ENCODE data around the gene CACNA1F.

CACNA1F gene

GRCh38 chrX:49161632-49162031, 71.5 kb downstream of the CACNA1F start:
- H3F3A ChIP-seq (ENCODE audit: low read depth), result peaks cover 2% of the 10 kb centered on the region; the same call in 1 of the 2 replicates
- no peak overlapping the region for H3K4me3 ChIP-seq (ENCODE audit: low read length, poor library complexity, severe bottlenecking)
- H3K4me2 ChIP-seq (ENCODE audit: low read depth, low read length, poor library complexity, severe bottlenecking), result no peak overlapping the region
- H3K4me1 ChIP-seq (ENCODE audit: insufficient read depth, low read length, poor library complexity, severe bottlenecking), result peaks cover 17% of the 10 kb centered on the region
- H2AFZ ChIP-seq (ENCODE audit: low read length), result no peak overlapping the region
- TF ChIP-seq CTCF (conservative IDR thresholded peaks at IDR 0.05; ENCODE audit: low read length), result no peak
- TF ChIP-seq EZH2phosphoT487 (IDR thresholded peaks at IDR 0.05; ENCODE audit: borderline replicate concordance), result no peak
- no peak overlapping the region for H3K9ac ChIP-seq (ENCODE audit: low read depth, low read length, poor library complexity, severe bottlenecking)
- no peaks in the 10 kb centered on the region for H3K9me2 ChIP-seq (replicated peaks; ENCODE audit: low read depth, low read length)
- H3K79me2 ChIP-seq (ENCODE audit: insufficient read depth, low read length), result no peaks in the 10 kb centered on the region
- no peaks in the 10 kb centered on the region for H3K36me3 ChIP-seq (ENCODE audit: insufficient read depth, low read length)
- H3K9me3 ChIP-seq (ENCODE audit: insufficient read depth, low read depth, low read length), result no peaks in the 10 kb centered on the region
- no peaks in the 10 kb centered on the region for H3K27me3 ChIP-seq (ENCODE audit: insufficient read depth, low read length, poor library complexity, severe bottlenecking)
- H4K20me1 ChIP-seq (ENCODE audit: insufficient read depth, low read length, poor library complexity, severe bottlenecking), result no peaks in the 10 kb centered on the region

GRCh38 chrX:49160908-49161307, 72.2 kb downstream of the CACNA1F start:
- Histone ChIP-seq H3K9me2 (replicated peaks; ENCODE audit: low read depth, low read length) (no peaks in the 10 kb centered on the region), H3K27me3 (ENCODE audit: insufficient read depth, low read length, poor library complexity, severe bottlenecking) (no peaks in the 10 kb centered on the region), H2AFZ (ENCODE audit: low read length) (no peak overlapping the region), H3K4me1 (ENCODE audit: insufficient read depth, low read length, poor library complexity, severe bottlenecking) (peaks cover 11% of the 10 kb centered on the region), H3K9ac (ENCODE audit: low read depth, low read length, poor library complexity, severe bottlenecking) (no peak overlapping the region), H3F3A (ENCODE audit: low read depth) (0 out of 2 replicates have a peak, but pooled peaks cover 1% of the 10 kb centered on the region), H3K9me3 (ENCODE audit: insufficient read depth, low read depth, low read length) (no peaks in the 10 kb centered on the region), H3K4me2 (ENCODE audit: low read depth, low read length, poor library complexity, severe bottlenecking) (no peak overlapping the region), H4K20me1 (ENCODE audit: insufficient read depth, low read length, poor library complexity, severe bottlenecking) (no peaks in the 10 kb centered on the region), H3K79me2 (ENCODE audit: insufficient read depth, low read length) (no peaks in the 10 kb centered on the region), H3K36me3 (ENCODE audit: insufficient read depth, low read length) (no peaks in the 10 kb centered on the region), H3K4me3 (ENCODE audit: low read length, poor library complexity, severe bottlenecking) (no peak overlapping the region)
- no peak for TF ChIP-seq EZH2phosphoT487 (IDR thresholded peaks at IDR 0.05; ENCODE audit: borderline replicate concordance)
- no peak for TF ChIP-seq CTCF (conservative IDR thresholded peaks at IDR 0.05; ENCODE audit: low read length)

- Histone ChIP-seq H3K4me1 (ENCODE audit: insufficient read depth, low read length, poor library complexity, severe bottlenecking) (no peaks in the 10 kb centered on the region), H3K27me3 (ENCODE audit: insufficient read depth, low read length, poor library complexity, severe bottlenecking) (no peaks in the 10 kb centered on the region), H3K9me3 (ENCODE audit: insufficient read depth, low read depth, low read length) (no peaks in the 10 kb centered on the region), H3K4me3 (ENCODE audit: low read length, poor library complexity, severe bottlenecking) (no peak overlapping the region), H2AFZ (ENCODE audit: low read length) (no peak overlapping the region), H3K9me2 (replicated peaks; ENCODE audit: low read depth, low read length) (no peaks in the 10 kb centered on the region), H3K36me3 (ENCODE audit: insufficient read depth, low read length) (no peaks in the 10 kb centered on the region), H4K20me1 (ENCODE audit: insufficient read depth, low read length, poor library complexity, severe bottlenecking) (no peaks in the 10 kb centered on the region), H3K9ac (ENCODE audit: low read depth, low read length, poor library complexity, severe bottlenecking) (no peak overlapping the region), H3K79me2 (ENCODE audit: insufficient read depth, low read length) (no peaks in the 10 kb centered on the region), H3F3A (ENCODE audit: low read depth) (0 out of 2 replicates have a peak, but pooled peaks cover 2% of the 10 kb centered on the region), H3K4me2 (ENCODE audit: low read depth, low read length, poor library complexity, severe bottlenecking) (no peak overlapping the region)
- TF ChIP-seq EZH2phosphoT487 (IDR thresholded peaks at IDR 0.05; ENCODE audit: borderline replicate concordance), result no peak
- TF ChIP-seq CTCF (conservative IDR thresholded peaks at IDR 0.05; ENCODE audit: low read length), result no peak
These were observed 75.9 kb downstream of the CACNA1F start for GRCh38 chrX:49157194-49157593.
